HG03521 (cell line): ENCODE measurements around the gene MAP3K9.
"Not testable (repeated sequence)": the region's sequence is repeated elsewhere in the genome, so short reads cannot be mapped to it uniquely, and the experiment has no call there.

ENCODE experiments used
- ATAC-seq: cut with Tn5 transposase; IDR thresholded peaks from one replicate; pipeline ENCODE4 v1.9.1; 2021; ENCODE audit warnings: mild to moderate bottlenecking, moderate library complexity; ENCODE audit not compliant: unreplicated experiment

Gene MAP3K9

GRCh38 chr14:70809225-70810219 is at the start of gene MAP3K9:
Gene MAP3K9 (minus strand): TSS chr14:70809513. CDS start chr14:70809171, 342 bp downstream.
- peak; percentile 85 for ATAC-seq

DNA sequence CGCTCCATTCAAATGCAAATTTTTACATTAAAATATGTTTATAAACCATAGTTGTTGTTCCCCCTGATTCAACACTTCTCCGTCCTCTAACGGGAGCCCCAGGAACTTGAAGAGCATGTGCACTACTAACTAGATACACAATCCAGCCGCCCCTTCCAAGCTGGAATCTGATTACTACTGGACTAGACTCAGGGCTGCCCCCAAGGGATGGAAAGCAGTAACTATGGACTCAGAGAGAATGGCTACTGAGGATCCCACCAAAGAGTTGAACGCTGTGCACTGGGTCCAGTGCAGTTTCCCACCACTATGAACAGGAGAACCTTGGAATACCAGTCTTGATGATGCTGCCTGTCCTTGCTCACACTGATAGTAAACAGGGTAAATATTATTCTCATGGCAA is 49.3 kb upstream of the MAP3K9 start:
- ATAC-seq, result no peak

- ATAC-seq, result no peak
Measured at GRCh38 chr14:70857496-70857890, 48.2 kb upstream of the MAP3K9 start.

GRCh38 chr14:70856851-70857495 is 47.7 kb upstream of the MAP3K9 start:
- ATAC-seq, result no peak

GRCh38 chr14:70855486-70855885 is 46.2 kb upstream of the MAP3K9 start:
- no peak for ATAC-seq

GRCh38 chr14:70853658-70854057 is 44.3 kb upstream of the MAP3K9 start:
- ATAC-seq, result not testable (repeated sequence)

DNA sequence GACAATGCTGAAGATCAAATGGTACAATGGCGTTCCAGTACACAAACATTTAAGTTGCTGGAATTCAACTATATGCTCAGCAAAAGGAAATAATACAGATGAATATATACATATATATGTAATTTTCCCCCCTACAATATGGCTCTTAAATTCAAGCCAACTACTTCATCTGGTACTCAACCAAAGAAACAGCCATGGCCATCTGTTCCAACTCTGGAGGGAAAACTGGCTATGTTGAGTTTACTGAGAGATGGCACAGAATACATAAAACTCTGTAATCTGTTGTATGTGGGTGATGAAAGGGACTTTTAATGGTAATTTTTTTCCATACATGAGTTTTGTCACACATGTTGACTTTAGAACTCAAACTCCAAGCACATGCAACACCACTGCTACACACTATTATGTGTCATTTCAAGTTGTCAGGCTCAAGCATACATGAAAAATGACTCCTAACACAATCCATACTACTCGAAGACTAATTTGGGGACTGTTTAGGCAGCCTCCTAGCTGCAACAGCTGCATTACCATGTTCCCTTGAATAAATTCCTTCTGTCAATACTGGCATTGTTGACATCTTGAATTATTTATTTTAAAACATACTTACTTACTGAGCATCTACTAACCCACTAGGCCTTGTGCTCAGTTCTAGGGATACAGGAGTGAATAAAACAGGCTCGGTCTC is 38.2 kb upstream of the MAP3K9 start:
- ATAC-seq, result no peak

- ATAC-seq, result no peak
Measured at GRCh38 chr14:70845601-70846000, 36.3 kb upstream of the MAP3K9 start.

- no peak for ATAC-seq
Measured at GRCh38 chr14:70842851-70843462, 33.6 kb upstream of the MAP3K9 start.

GRCh38 chr14:70838076-70838475 is 28.8 kb upstream of the MAP3K9 start:
- no peak for ATAC-seq

DNA sequence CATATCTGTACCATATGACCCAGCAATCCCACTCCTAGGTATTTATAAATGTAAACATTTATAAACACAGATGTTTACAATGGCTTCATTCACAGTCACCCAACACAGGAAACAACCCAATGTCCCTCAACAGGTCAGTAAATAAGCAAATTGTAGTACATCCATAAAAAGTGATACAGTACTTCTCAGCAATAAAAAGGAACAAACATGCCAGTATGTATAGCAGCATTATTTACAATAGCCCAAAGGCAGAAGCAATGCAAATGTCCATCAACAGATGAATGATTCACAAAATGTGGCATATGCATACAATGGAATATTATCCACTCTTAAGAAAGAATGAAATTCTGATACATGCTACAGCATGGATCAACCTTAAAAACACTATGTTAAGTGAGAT is 27.6 kb upstream of the MAP3K9 start:
- ATAC-seq, result no peak

DNA sequence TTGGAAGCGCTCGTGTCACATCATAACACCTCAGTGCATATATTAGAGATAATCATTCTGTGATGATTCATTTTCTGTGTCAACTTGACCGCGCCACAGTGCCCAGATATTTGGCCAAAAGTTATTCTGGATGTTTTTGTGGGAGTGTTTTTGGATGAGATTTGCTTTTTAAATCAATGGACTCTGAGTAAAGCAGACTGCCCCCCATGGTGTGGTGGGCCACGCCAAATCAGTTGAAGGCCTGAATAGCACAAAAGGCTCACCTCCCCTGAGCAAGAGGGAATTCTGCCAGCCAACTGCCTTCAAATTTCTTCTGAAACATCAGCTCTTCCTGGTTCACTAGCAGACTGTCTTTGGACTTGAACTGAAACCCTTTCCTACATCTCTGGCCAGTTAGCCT is 24.6 kb upstream of the MAP3K9 start:
- ATAC-seq, result no peak

DNA sequence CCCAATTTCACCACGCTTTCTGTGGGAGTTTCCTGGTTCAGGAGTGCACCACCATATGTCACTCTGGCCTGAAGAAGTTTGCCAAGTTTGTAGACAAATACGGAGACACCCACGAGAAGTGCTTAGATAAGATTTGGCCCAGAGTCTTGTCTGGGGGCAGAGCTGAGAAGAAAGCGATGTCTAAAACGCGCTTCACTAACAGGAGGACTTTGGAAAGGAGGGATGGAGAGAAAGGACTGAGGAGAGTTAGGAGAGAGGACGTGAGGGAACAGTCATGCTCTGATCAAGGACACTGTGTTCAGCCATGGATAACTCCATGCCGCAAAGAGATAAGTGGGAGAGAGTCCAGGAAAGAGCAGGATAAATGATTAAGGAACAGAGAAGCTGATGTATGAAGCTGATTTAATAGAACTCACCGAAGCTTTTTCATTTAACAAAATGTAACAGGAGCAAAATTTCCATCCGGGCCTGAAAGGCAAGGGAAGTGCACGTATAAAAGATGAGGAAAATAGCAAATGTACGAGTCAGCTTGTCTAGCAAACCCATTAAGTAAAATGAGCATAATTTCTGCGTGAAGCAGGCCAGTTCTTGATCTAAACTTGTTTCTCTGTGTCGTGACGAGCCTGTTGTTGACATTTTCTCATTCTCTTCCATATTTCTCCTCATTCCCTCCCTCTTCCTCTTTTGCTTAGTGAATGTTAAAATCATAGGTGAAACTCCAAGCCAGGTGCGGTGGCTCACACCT is 23.4 kb upstream of the MAP3K9 start:
- no peak for ATAC-seq

GRCh38 chr14:70830998-70831781 is 21.9 kb upstream of the MAP3K9 start:
- ATAC-seq, result no peak

GRCh38 chr14:70828188-70828587 is 18.9 kb upstream of the MAP3K9 start:
- no peak for ATAC-seq

- no peak for ATAC-seq
Measured at GRCh38 chr14:70827752-70828151, 18.4 kb upstream of the MAP3K9 start.

DNA sequence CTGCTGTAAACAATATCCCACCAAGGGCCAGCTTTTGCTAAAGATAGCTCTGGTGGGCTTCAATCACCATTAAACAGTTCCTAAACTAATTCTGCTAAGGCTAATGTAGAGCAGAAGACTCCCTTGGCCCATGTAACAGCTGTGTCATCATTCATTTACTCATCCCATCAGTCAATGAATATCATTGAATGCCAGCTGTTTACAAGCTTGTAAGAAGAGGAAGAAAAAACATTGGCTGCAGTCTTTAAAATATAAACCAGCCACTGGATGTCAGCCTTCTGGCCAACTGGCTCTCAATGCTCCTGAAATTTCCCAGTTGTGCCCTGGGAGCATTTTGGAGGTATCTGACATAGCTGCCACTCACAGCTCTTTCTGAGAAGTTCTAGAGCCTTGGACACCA is 18.0 kb upstream of the MAP3K9 start:
- no peak for ATAC-seq

DNA sequence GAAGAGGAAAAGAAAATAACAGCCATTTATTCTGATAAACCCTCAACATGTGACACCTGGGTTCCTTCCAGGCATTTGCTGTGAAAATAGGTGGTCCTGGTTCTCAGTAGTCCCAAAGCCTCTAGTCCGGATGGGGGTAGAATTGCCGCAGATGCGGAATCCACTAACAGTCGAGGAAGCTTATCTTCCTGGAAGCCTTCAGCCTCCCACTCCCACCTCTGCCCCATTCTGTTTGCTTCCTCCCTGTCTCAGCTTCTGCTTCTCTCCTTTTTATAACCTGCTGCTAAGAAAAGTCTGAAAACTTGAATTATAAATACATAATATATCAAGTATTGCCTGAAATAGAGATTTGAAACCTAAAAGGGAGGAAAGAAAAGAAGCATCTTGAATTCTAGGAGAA is 14.0 kb upstream of the MAP3K9 start:
- ATAC-seq, result no peak

GRCh38 chr14:70822530-70823185 is 13.3 kb upstream of the MAP3K9 start:
- no peak for ATAC-seq
